Lower leg skin (tissue), 4 donors: ENCODE measurements around the gene HS6ST3. TPM values are rescaled to one million over a fixed set of nuclear protein-coding genes. Genes with fewer than 3 reads are reported as not detected.

Experiments
- DNase-seq, 2 donors: peaks; one replicate each; pipeline ENCODE4 v3.0.0-alpha.2; 2019; ENCODE audit warnings: low spot score in 2 of 2
- H3K4me3 ChIP-seq: fragments of 200-600 bp; sonication (generic); 2 replicates; pipeline ENCODE4 v1.5.1; 2017; ENCODE audit warnings: mild to moderate bottlenecking, low read depth; ENCODE audit not compliant: poor library complexity, severe bottlenecking
- POLR2A ChIP-seq, 2 donors: fragments of 450-650 bp; IDR thresholded peaks; one replicate each; pipeline ENCODE4 v1.6.1; 2016 to 2017; ENCODE audit warnings: antibody characterized with exemption in 2 of 2, mild to moderate bottlenecking in 1 of 2, moderate library complexity in 1 of 2
- WGBS, 2 donors: methylation state at CpG; one replicate each; pipeline ENCODE4 v1.1.5; 2018; 5-methylcytosine and 5-hydroxymethylcytosine counted together
- intact Hi-C: fragments of 100-400 bp; cut with DNase I; formaldehyde crosslinking; loops from one replicate; pipeline ENCODE4 v1.15.0; 2023; ENCODE audit warnings: low total_unique reads
- total RNA-seq, 4 donors: library from RNA; depleted of rRNA; stranded (reverse); fragments of >200 nt; gene quantifications; one replicate each; pipeline ENCODE4 v1.1.0, GENCODE V29; 2016
- TF ChIP-seq, protein P1 (sequence below), 3 donors: fragments of 450-650 bp; IDR thresholded peaks; one replicate each; pipeline ENCODE4 v1.5.1; 2016; ENCODE audit warnings: antibody characterized with exemption in 3 of 3, mild to moderate bottlenecking in 3 of 3, moderate library complexity in 2 of 3

HS6ST3 gene
- total RNA-seq, 4 donors from 2014 or later = 0.72 to 1.5 (median 0.87) TPM

DNA sequence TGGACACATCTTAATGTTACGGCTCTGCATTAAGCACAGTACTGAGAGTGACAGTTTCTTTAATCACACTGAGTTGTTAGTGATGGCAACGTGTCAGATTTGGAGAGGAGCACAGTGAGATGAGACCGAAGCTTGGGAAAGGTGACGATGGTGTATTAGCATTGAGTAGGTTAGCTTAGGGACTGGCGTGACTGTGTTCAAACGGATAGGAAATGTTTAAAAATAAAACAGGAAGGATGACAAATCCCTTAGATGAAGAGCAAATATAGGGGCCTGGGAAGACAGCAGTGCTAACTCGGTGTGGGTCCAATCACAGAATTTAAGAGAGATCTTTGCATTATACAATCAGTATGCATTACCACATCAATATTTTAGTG lies 384.3 kb downstream of the HS6ST3 start:
- intact Hi-C loops = no loop called here
- 73 to 75% methylated on average over 7 of the region's 7 CpGs for WGBS, 2 donors
- TF ChIP-seq, protein P1, sequence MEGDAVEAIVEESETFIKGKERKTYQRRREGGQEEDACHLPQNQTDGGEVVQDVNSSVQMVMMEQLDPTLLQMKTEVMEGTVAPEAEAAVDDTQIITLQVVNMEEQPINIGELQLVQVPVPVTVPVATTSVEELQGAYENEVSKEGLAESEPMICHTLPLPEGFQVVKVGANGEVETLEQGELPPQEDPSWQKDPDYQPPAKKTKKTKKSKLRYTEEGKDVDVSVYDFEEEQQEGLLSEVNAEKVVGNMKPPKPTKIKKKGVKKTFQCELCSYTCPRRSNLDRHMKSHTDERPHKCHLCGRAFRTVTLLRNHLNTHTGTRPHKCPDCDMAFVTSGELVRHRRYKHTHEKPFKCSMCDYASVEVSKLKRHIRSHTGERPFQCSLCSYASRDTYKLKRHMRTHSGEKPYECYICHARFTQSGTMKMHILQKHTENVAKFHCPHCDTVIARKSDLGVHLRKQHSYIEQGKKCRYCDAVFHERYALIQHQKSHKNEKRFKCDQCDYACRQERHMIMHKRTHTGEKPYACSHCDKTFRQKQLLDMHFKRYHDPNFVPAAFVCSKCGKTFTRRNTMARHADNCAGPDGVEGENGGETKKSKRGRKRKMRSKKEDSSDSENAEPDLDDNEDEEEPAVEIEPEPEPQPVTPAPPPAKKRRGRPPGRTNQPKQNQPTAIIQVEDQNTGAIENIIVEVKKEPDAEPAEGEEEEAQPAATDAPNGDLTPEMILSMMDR (IDR thresholded peaks at IDR 0.05) = no peak
- TF ChIP-seq POLR2A (IDR thresholded peaks at IDR 0.05) = no peak
- DNase-seq = no peak
- H3K4me3 ChIP-seq = no peak overlapping the region

DNA sequence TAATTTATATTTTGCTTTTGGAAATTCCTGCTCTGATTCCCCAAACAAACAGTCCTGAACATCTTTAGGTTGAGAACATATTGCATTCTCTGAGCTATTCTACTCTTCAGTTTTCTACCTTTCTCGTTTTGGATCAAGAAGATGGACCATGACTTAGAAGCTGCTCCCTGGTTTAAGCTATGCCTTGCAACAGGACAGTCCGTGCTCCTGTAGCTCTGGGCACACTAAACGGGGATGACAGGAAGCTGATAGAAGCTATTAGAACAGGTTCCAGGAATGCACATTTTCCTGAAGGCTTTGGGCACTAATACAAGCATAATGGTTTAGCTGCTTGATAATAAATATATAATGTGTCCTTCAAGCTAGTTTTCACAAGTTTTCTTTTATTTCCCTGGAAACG lies 385.2 kb downstream of the HS6ST3 start:
- DNase-seq = no peak
- WGBS, 2 donors = 59 to 61% methylated on average over 4 of the region's 4 CpGs
- intact Hi-C loops = no loop called here
- TF ChIP-seq POLR2A (IDR thresholded peaks at IDR 0.05) = no peak
- TF ChIP-seq, protein P1 (IDR thresholded peaks at IDR 0.05) = no peak
- no peak overlapping the region for H3K4me3 ChIP-seq

DNA sequence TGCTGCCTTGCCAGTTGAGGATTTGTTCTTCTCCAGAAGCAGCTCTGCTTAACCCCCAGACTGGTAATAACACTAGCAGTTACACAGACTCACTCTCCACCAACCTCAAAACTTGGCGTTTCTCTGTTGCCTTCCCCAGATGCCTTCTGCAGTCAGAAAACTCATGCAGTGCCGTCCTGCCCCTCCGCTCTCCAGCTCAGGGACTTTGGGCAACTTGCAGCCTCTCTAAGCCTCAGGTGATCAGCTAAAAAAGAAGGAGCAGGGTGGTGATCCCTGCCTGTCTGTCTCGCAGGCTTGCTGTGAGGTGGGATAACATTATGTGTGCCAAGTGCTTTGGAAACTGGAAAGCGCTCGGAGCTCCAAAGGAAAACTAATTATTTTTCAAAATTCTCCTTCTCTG lies 391.6 kb downstream of the HS6ST3 start:
- H3K4me3 ChIP-seq = no peak overlapping the region
- WGBS, 2 donors = 71 to 73% methylated on average over 6 of the region's 6 CpGs
- intact Hi-C loops = no loop called here
- no peak for TF ChIP-seq POLR2A (IDR thresholded peaks at IDR 0.05)
- TF ChIP-seq, protein P1 (IDR thresholded peaks at IDR 0.05) = no peak
- no peak for DNase-seq

DNA sequence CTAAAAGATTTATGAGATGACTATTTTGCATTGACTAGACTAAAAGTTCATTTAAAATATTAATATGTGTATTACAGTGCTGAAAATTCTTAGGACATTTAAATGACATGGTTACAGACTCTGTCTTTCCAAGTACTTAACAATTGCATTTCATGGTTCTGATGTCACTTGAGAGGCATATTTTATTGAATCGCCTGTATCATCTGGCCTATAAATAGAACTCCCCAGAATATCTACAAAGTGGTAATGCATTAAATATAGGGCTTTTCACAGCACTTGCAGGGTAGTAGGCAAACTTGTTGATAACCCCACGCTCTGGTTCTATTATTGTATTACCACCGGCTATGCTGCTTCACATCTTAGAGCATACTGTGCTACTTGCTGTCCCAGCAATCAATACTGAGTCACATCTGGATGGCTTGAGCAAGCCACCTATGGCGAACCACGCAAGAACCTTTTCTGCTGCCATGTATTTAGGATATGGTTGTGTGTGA lies 400.6 kb downstream of the HS6ST3 start:
- no peak for TF ChIP-seq POLR2A (IDR thresholded peaks at IDR 0.05)
- no peak for DNase-seq
- WGBS, 2 donors = 83 to 85% methylated on average over 5 of the region's 5 CpGs
- intact Hi-C loops = no loop called here
- no peak overlapping the region for H3K4me3 ChIP-seq

DNA sequence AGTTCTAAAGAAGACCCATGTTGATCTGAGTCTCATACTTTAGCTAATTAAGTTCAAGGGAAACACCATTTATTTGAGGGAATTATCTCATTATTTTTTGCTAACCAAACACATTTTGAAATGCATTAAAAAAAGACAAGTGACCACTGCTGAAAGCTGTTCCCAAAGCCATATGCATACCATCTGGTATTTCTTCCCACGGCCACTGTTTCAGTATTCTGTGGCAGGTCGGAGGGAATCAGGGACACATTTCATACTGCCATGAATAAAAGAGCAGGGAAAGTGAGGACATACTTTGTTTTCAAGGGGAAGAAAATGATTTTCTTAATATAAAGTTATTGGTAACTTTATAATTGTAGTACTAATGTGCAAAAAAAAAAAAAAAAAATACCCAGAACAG lies 401.2 kb downstream of the HS6ST3 start:
- TF ChIP-seq, protein P1 (IDR thresholded peaks at IDR 0.05) = no peak
- no peak for TF ChIP-seq POLR2A (IDR thresholded peaks at IDR 0.05)
- 68 to 83% methylated on average over 2 of the region's 2 CpGs for WGBS, 2 donors
- no peak for DNase-seq
- intact Hi-C loops = no loop called here
- no peak overlapping the region for H3K4me3 ChIP-seq

DNA sequence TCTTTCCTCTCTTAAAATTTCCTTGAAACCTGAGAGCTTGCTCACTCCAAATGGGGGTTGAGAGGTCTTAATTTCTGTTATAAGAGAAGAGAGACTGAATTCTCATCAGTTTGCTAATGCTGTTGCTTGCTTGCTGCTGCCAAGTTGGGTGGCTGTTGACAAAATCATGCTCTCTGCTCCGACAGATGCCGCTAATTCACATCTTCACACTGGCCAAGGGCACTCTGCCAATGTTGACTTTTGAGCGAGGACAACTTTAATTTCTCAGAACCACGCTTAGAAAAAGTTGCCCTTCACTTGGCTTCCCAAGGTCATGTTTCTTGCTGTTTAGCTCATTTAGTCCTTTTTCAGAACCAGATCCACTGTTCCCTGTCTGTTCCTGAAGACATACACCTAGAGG lies 402.9 kb downstream of the HS6ST3 start:
- H3K4me3 ChIP-seq = no peak overlapping the region
- 68 to 76% methylated on average over 4 of the region's 4 CpGs for WGBS, 2 donors
- intact Hi-C loops = no loop called here
- DNase-seq = no peak
- TF ChIP-seq, protein P1 (IDR thresholded peaks at IDR 0.05) = no peak
- no peak for TF ChIP-seq POLR2A (IDR thresholded peaks at IDR 0.05)
